B cell (primary cell): ENCODE results near the gene FKBP8. TPM values are rescaled to one million over a fixed set of nuclear protein-coding genes. Genes with fewer than 3 reads are reported as not detected.

Experiments used
- ATAC-seq: fragments of 200-7000 bp; cut with Tn5 transposase; one replicate; pipeline ENCODE4 v1.10.0; 2021; ENCODE audit warnings: low read depth, mild to moderate bottlenecking, moderate number of reproducible peaks, moderate library complexity
- CTCF ChIA-PET: fragments of 350-600 bp; sonication (Branson Sonifier 250); formaldehyde crosslinking; loops from one replicate; lab custom pipeline; 2021; ENCODE audit warnings: antibody characterized with exemption, inconsistent platforms; lab: Charles Lee
- POLR2A ChIA-PET: fragments of 350-600 bp; sonication (Branson Sonifier 250); formaldehyde crosslinking; loops from one replicate; lab custom pipeline; 2021; ENCODE audit warnings: antibody characterized with exemption; lab: Charles Lee
- DNase-seq: peaks from one replicate; pipeline ENCODE4 v3.0.0; 2013
- H2AFZ ChIP-seq: 2 replicates; pipeline ENCODE4 v1.6.1; 2012; ENCODE audit warnings: mild to moderate bottlenecking, low read depth, low read length; ENCODE audit not compliant: insufficient read depth, poor library complexity, severe bottlenecking
- H3K27ac ChIP-seq, 2 donors: 1 replicate in 1 of 2; 2 replicates in 1 of 2; pipeline ENCODE4 v1.5.1; 2012 to 2013; ENCODE audit warnings: low read length in 2 of 2, mild to moderate bottlenecking in 2 of 2, moderate library complexity in 1 of 2
- H3K27me3 ChIP-seq, 4 experiments: fragments of 200-600 bp in 1 of 4; sonication (generic) in 1 of 4; replicated peaks in 1 of 4; 1 replicate in 2 of 4; 2 replicates in 2 of 4; pipeline versions ENCODE4 v1.6.1 to v1.7.0; 2013 to 2016; ENCODE audit warnings: low read length in 3 of 4, mild to moderate bottlenecking in 2 of 4, mixed read lengths in 1 of 4, moderate library complexity in 1 of 4; ENCODE audit not compliant: insufficient read depth in 4 of 4, control insufficient read depth in 3 of 4; ENCODE audit errors: control extremely low read depth in 1 of 4
- H3K36me3 ChIP-seq, 2 experiments: replicated peaks in 1 of 2; 1 replicate in 1 of 2; 2 replicates in 1 of 2; pipeline versions ENCODE4 v1.6.1 to v1.7.1; 2013; ENCODE audit warnings: low read length in 1 of 2; ENCODE audit not compliant: insufficient read depth in 2 of 2, control insufficient read depth in 1 of 2; ENCODE audit errors: control extremely low read depth in 1 of 2, extremely low read depth in 1 of 2
- H3K4me1 ChIP-seq, 2 donors: fragments of 200-600 bp in 1 of 2; sonication (generic) in 1 of 2; 1 replicate in 1 of 2; 2 replicates in 1 of 2; pipeline versions ENCODE4 v1.5.1 to v1.6.1; 2013 to 2017; ENCODE audit warnings: low read length in 2 of 2; ENCODE audit not compliant: control insufficient read depth in 2 of 2, insufficient read depth in 2 of 2
- H3K4me2 ChIP-seq: replicated peaks from 2 replicates; pipeline ENCODE3; 2012; ENCODE audit warnings: mild to moderate bottlenecking, low read depth, low read length; ENCODE audit not compliant: poor library complexity, severe bottlenecking
- H3K4me3 ChIP-seq, 5 experiments: fragments of 200-600 bp in 1 of 5; sonication (generic) in 1 of 5; 1 replicate in 3 of 5; 2 replicates in 2 of 5; pipeline versions ENCODE4 v1.5.1 to v1.7.0; 2011 to 2016; ENCODE audit warnings: low read length in 4 of 5, mild to moderate bottlenecking in 4 of 5, low read depth in 2 of 5, control low read depth in 1 of 5, moderate library complexity in 1 of 5; ENCODE audit not compliant: insufficient read depth in 1 of 5; ENCODE audit errors: control extremely low read depth in 1 of 5, extremely low read depth in 1 of 5
- H3K79me2 ChIP-seq: fragments of 200-600 bp; sonication (generic); one replicate; pipeline ENCODE4 v1.6.0; 2016; ENCODE audit warnings: low read length; ENCODE audit not compliant: control insufficient read depth, insufficient read depth
- H3K9ac ChIP-seq: fragments of 200-600 bp; sonication (generic); 2 replicates; pipeline ENCODE4 v1.6.1; 2017; ENCODE audit warnings: mild to moderate bottlenecking, low read length, moderate library complexity
- H3K9me3 ChIP-seq, 3 donors: one replicate each; pipeline versions ENCODE4 v1.6.1 to v1.7.1; 2013; ENCODE audit warnings: low read length in 2 of 3; ENCODE audit not compliant: control insufficient read depth in 2 of 3, insufficient read depth in 1 of 3; ENCODE audit errors: control extremely low read depth in 1 of 3
- H4K20me1 ChIP-seq: 2 replicates; pipeline ENCODE4 v1.6.0; 2012; ENCODE audit warnings: mild to moderate bottlenecking, low read length; ENCODE audit not compliant: insufficient read depth, control insufficient read depth, poor library complexity, severe bottlenecking
- H3K27ac Mint-ChIP-seq: one replicate; pipeline ENCODE4 v1.8.0; 2021; ENCODE audit warnings: mixed read lengths
- H3K27me3 Mint-ChIP-seq: one replicate; pipeline ENCODE4 v1.8.0; 2021; ENCODE audit warnings: mixed read lengths
- H3K4me1 Mint-ChIP-seq: one replicate; pipeline ENCODE4 v1.8.0; 2021; ENCODE audit warnings: mixed read lengths
- H3K4me3 Mint-ChIP-seq: one replicate; pipeline ENCODE4 v1.8.0; 2021; ENCODE audit warnings: mixed read lengths
- H3K9me3 Mint-ChIP-seq: one replicate; pipeline ENCODE4 v1.8.0; 2022; ENCODE audit warnings: mixed read lengths; ENCODE audit not compliant: insufficient read depth
- CTCF ChIP-seq: fragments of 200-600 bp; IDR thresholded peaks from one replicate; pipeline ENCODE4 v1.8.0; 2022; ENCODE audit warnings: antibody characterized with exemption, mild to moderate bottlenecking
- EZH2 ChIP-seq: IDR thresholded peaks from 2 replicates; pipeline ENCODE4 v1.6.1; 2012; ENCODE audit warnings: borderline replicate concordance, low read depth, mild to moderate bottlenecking, moderate library complexity, low read length; ENCODE audit not compliant: insufficient read depth, poor library complexity, severe bottlenecking
- WGBS: methylation state at CpG from one replicate; pipeline ENCODE4 v1.1.5; 2013; ENCODE audit warnings: missing lambda C conversion rate; ENCODE audit not compliant: insufficient coverage; 5-methylcytosine and 5-hydroxymethylcytosine counted together
- intact Hi-C: fragments of 100-400 bp; cut with micrococcal nuclease; formaldehyde crosslinking; loops from one replicate; pipeline ENCODE4 v1.10.0; 2022
- polyA plus RNA-seq: library from polyadenylated mRNA; depleted of rRNA; stranded (reverse); fragments of >200 nt; gene quantifications from 2 replicates; pipeline ENCODE4 v1.2.3, GENCODE V29; 2012
- total RNA-seq, 2 donors: library from RNA; stranded (reverse); fragments of 120-200 nt in 1 of 2; gene quantifications; 1 replicate in 1 of 2; 2 replicates in 1 of 2; pipeline versions ENCODE4 v1.2.3 to v1.2.4, GENCODE V29; 2013 to 2022

Gene FKBP8
- total and polyA plus RNA-seq, 2 donors (not counting 1 experiment from before 2014, with no cell fraction given), result 148 to 163 TPM

- CTCF ChIA-PET, result interaction anchor here (3.6 to 4.4 kb wide), 4 partner anchors 36 to 324 kb away, joined by 13 to 47 read pairs (median 23); partner anchors contain the start of genes KXD1 and UBA52
Observed at GRCh38 chr19:18522124-18522861, 21.1 kb downstream of the FKBP8 start.

More at GRCh38 chr19:18522124-18522861, 21.1 kb downstream of the FKBP8 start:
- H3K27ac ChIP-seq, result peak overlapping the region; percentile 95 to 98
- intact Hi-C loops, result loop anchor here (1.0 to 5.0 kb wide), 12 partner anchors 21 to 1295 kb away; partner anchors contain the start of genes ARMC6, COPE, DDX49 and FKBP8
- no peaks in the 10 kb centered on the region for H3K27me3 ChIP-seq
- ATAC-seq, result peak; percentile 87
- WGBS, result under 1% methylated on average over 49 of the region's 51 CpGs
- no peaks in the 10 kb centered on the region for H3K36me3 ChIP-seq
- H3K4me2 ChIP-seq, result peak overlapping the region; percentile 97
- peak overlapping the region; percentile 95 for H3K27ac Mint-ChIP-seq
- no peaks in the 10 kb centered on the region for H3K9me3 ChIP-seq
- peaks cover 7 to 23% of the 10 kb centered on the region in 2 donors for H3K4me1 ChIP-seq
- H3K9me3 Mint-ChIP-seq, result no peaks in the 10 kb centered on the region
- H3K79me2 ChIP-seq, result peaks cover 44% of the 10 kb centered on the region
- POLR2A ChIA-PET, result interaction anchor here (0.5 to 4.2 kb wide), 10 partner anchors 18 to 636 kb away, joined by 3 to 44 read pairs (median 4); partner anchors contain the start of genes COPE, DDX49, FKBP8 and KXD1
- peaks cover 18% of the 10 kb centered on the region for H3K4me1 Mint-ChIP-seq
- H3K4me3 ChIP-seq, result peak overlapping the region in 4 of 5 experiments; percentile 84 to 97 (median 92)
- TF ChIP-seq EZH2, result no peak
- TF ChIP-seq CTCF, result no peak
- DNase-seq, result peak; percentile 100
- no peaks in the 10 kb centered on the region for H3K27me3 Mint-ChIP-seq
- H3K9ac ChIP-seq, result peak overlapping the region; percentile 99
- H3K4me3 Mint-ChIP-seq, result peak overlapping the region; percentile 90
- H4K20me1 ChIP-seq, result peaks cover 29% of the 10 kb centered on the region
- H2AFZ ChIP-seq, result peak overlapping the region; percentile 80
